T-helper 17 cell (primary cell): ENCODE measurements around the gene WDR87. TPM values are rescaled to one million over a fixed set of nuclear protein-coding genes. Genes with fewer than 3 reads are reported as not detected.
A peak's percentile ranks its signal among the peaks of the same experiment; 100 is the strongest.

Experiments
- ATAC-seq: fragments of 150-1000 bp; cut with Tn5 transposase; 2 replicates; pipeline ENCODE4 v1.10.0; 2021; ENCODE audit warnings: mild to moderate bottlenecking, moderate library complexity
- DNase-seq, 3 donors: peaks; one replicate each; pipeline versions ENCODE4 v3.0.0 to v3.0.0-alpha.2; 2020 to 2021
- H3K9me3 ChIP-seq: one replicate; pipeline ENCODE4 v1.7.0; 2013; ENCODE audit warnings: low read length, mild to moderate bottlenecking; ENCODE audit not compliant: control insufficient read depth, poor library complexity, severe bottlenecking
- H3K27ac Mint-ChIP-seq: one replicate; pipeline ENCODE4 v1.8.0; 2022; ENCODE audit warnings: mild to moderate bottlenecking, moderate library complexity, mixed read lengths
- H3K27me3 Mint-ChIP-seq: one replicate; pipeline ENCODE4 v1.8.0; 2022; ENCODE audit warnings: mixed read lengths
- H3K36me3 Mint-ChIP-seq: one replicate; pipeline ENCODE4 v1.8.0; 2022; ENCODE audit warnings: low read depth, mixed read lengths
- H3K4me1 Mint-ChIP-seq: one replicate; pipeline ENCODE4 v1.8.0; 2022; ENCODE audit warnings: mild to moderate bottlenecking, mixed read lengths
- H3K4me3 Mint-ChIP-seq: one replicate; pipeline ENCODE4 v1.8.0; 2022; ENCODE audit warnings: mild to moderate bottlenecking, moderate library complexity, mixed read lengths
- total RNA-seq, 4 donors: library from RNA in 2 of 4; stranded (reverse) in 2 of 4; gene quantifications; one replicate each; pipeline ENCODE4 v1.2.3 and lab custom pipeline; 2022 to 2026

Gene WDR87
- total RNA-seq = not detected
- total RNA-seq (lab: John Stamatoyannopoulos, UW) = 0 to 0.08 reads per million in 2 donors

- DNase-seq (peak; percentile 16 to 47 (median 38)), ATAC-seq (peak; percentile 24)
- Mint-ChIP-seq H3K27me3 (no peaks in the 10 kb centered on the region), H3K4me1 (peaks cover 22% of the 10 kb centered on the region), H3K36me3 (no peaks in the 10 kb centered on the region), H3K4me3 (peak within 1 kb of the TSS; percentile 93), H3K27ac (peak within 1 kb of the TSS; percentile 70)
- H3K9me3 ChIP-seq = no peaks in the 10 kb centered on the region
Measured at GRCh38 chr19:37905946-37906868, at the start of gene WDR87. Gene WDR87 (minus strand): TSS chr19:37906594. CDS start chr19:37898239, 8,355 bp downstream.

GRCh38 chr19:37955986-37956385, 49.6 kb upstream of the WDR87 start:
- no peak for DNase-seq
- no peak for ATAC-seq
- Mint-ChIP-seq H3K27me3 (no peaks in the 10 kb centered on the region), H3K36me3 (no peaks in the 10 kb centered on the region), H3K4me1 (no peaks in the 10 kb centered on the region), H3K27ac (no peak overlapping the region), H3K4me3 (no peak overlapping the region)
- H3K9me3 ChIP-seq = no peaks in the 10 kb centered on the region

DNA sequence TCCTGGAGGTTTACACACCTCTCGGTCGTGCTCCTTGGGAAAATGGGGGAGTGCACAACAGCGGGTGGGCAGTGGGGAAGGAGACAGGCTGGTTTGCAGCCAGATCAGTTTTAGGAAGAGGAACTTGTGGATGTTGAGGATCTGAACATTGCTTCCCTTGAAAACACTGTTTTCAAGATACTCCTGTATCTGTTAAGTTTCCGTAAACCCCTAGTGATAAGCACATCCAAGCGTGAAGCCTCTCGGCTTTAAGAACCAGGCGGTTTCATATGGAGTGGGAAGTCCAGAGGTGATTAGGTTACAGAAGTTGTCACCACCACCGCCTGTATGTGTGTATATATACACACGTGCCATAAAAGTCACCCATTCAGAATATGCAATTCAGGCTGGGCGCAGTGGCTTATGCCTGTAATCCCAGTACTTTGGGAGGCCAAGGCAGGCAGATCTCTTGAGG, 48.1 kb upstream of the WDR87 start:
- H3K36me3 Mint-ChIP-seq = no peaks in the 10 kb centered on the region
- no peaks in the 10 kb centered on the region for H3K4me1 Mint-ChIP-seq
- no peaks in the 10 kb centered on the region for H3K9me3 ChIP-seq
- no peaks in the 10 kb centered on the region for H3K27me3 Mint-ChIP-seq
- ATAC-seq = no peak
- no peak overlapping the region for H3K4me3 Mint-ChIP-seq
- no peak overlapping the region for H3K27ac Mint-ChIP-seq
- DNase-seq = no peak

DNA sequence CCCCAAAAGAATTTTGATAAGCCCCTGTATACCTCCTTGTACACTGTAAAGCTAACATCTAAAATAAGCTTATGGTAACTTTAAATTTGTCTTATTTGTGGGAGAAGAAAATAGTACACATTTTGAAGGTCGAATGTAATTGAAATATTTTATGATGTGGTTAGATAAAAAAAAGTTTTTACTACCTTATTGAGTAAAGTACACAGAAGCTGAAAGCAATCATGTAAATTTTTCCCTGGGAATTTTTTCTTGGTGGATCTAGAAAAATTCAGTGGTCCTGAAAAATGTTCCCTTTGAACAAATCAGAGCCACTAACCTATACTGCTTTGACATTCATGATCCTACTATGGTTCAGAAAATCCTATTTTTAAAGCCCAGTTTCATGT, 47.5 kb upstream of the WDR87 start:
- Mint-ChIP-seq H3K27ac (no peak overlapping the region), H3K27me3 (no peaks in the 10 kb centered on the region), H3K4me1 (no peaks in the 10 kb centered on the region), H3K36me3 (no peaks in the 10 kb centered on the region), H3K4me3 (no peak overlapping the region)
- no peaks in the 10 kb centered on the region for H3K9me3 ChIP-seq
- ATAC-seq = no peak
- no peak for DNase-seq

GRCh38 chr19:37953171-37953917, 47.0 kb upstream of the WDR87 start:
- DNase-seq (no peak), ATAC-seq (no peak)
- Mint-ChIP-seq H3K4me3 (no peak overlapping the region), H3K36me3 (no peaks in the 10 kb centered on the region), H3K27ac (no peak overlapping the region), H3K27me3 (no peaks in the 10 kb centered on the region), H3K4me1 (no peaks in the 10 kb centered on the region)
- no peaks in the 10 kb centered on the region for H3K9me3 ChIP-seq

GRCh38 chr19:37951816-37952210, 45.4 kb upstream of the WDR87 start:
- Mint-ChIP-seq H3K36me3 (no peaks in the 10 kb centered on the region), H3K4me3 (no peak overlapping the region), H3K27me3 (no peaks in the 10 kb centered on the region), H3K27ac (no peak overlapping the region), H3K4me1 (no peaks in the 10 kb centered on the region)
- no peak for DNase-seq
- no peak for ATAC-seq
- H3K9me3 ChIP-seq = no peaks in the 10 kb centered on the region

DNA sequence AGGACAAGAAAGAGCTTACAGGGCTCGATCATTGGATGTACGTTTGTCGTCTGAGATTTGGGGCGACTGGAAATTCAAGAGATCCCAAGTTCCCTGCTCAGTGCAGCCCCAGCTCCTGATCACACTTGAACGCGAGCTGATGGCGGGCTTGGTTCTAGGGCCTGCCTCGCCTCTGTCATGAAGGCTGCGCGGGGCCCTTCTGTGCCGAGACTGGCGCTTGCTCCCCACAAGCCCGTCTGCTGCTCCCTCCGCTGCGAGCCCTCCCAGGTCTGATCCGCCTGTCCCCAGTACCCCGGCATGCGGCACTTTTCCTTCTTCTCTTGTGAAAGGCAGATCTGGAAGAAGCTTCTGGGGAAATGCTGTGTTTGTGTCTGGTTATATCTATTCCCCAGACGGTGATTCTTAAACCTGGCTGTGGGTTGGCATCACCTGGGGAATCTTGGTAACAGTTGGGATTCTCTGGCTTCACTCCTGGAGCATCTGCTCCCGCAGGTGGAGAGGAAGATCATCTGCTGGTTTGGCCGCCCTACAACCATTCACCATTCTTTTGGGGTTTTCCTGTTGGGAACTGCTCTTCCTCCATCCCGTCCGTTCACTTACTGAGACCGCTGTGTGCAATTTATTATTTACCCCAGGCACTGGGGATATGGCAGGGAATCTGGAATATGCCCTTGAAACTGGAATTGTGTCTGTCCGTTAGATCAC, 44.2 kb upstream of the WDR87 start:
- ATAC-seq (no peak), DNase-seq (no peak)
- no peak overlapping the region for H3K4me3 Mint-ChIP-seq
- H3K27me3 Mint-ChIP-seq = no peaks in the 10 kb centered on the region
- H3K27ac Mint-ChIP-seq = no peak overlapping the region
- no peaks in the 10 kb centered on the region for H3K9me3 ChIP-seq
- H3K4me1 Mint-ChIP-seq = no peaks in the 10 kb centered on the region
- H3K36me3 Mint-ChIP-seq = no peaks in the 10 kb centered on the region

DNA sequence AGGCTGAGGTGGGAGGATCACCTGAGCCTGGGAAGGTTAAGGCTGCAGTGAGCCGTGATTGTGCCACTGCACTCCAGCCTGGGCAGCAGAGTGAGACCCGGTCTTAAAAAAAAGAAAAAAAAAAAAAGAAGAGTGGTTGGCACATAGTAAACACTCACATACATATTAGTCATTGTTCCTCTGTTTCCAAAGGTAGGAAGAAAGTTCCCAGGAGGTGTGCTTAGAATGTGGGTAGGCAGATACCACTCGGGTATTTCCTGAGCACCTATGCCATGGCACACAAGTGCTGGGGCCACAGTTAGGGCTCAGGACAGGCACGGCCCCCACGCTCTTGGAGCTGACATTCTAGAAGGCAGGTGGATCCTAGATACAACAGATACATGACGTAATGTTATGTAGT, 42.0 kb upstream of the WDR87 start:
- H3K4me1 Mint-ChIP-seq = no peaks in the 10 kb centered on the region
- no peak overlapping the region for H3K4me3 Mint-ChIP-seq
- peak overlapping the region; percentile 24 for H3K27ac Mint-ChIP-seq
- H3K36me3 Mint-ChIP-seq = no peaks in the 10 kb centered on the region
- no peaks in the 10 kb centered on the region for H3K27me3 Mint-ChIP-seq
- ATAC-seq = no peak
- H3K9me3 ChIP-seq = no peaks in the 10 kb centered on the region
- DNase-seq = no peak

DNA sequence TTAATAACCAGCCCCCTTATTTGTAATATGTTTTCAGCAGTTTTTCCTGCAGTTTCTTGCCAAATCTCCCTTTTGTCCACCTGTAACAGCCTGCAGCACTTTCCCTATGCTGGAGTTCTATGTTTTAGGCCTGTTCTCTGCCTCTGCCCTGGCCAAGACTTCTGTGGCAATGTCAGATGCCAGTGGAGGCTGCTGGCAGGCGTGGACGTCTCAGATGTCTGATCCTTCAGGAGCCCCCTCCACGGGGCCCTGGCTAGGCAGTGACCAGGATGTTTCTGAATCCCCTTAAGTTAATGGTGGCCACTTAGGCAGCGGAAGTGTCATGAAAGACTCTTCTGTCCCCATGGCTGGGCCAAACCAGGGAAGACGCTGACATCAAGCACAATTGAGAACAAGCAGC, 41.4 kb upstream of the WDR87 start:
- no peak for DNase-seq
- H3K27ac Mint-ChIP-seq = peak overlapping the region; percentile 24

DNA sequence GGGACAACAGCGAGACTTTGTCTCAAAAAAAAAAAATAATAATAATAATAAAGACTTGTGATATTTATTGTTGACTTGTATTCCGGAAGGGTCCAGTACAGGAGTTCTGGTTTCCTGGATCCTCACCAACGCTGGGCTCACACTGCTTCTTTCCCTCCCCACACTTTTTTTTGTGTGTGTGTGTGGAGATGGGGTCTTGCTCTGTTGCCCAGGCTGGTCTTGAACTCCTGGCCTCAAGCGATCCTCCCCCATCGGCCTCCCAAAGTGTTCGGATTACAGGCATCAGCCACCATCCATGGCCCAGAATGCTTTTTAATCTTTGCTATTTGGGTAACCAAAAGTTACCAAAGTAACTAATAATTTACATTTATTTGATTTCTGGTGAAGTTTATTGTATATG, 39.7 kb upstream of the WDR87 start:
- no peaks in the 10 kb centered on the region for H3K27me3 Mint-ChIP-seq
- H3K36me3 Mint-ChIP-seq = no peaks in the 10 kb centered on the region
- no peak overlapping the region for H3K4me3 Mint-ChIP-seq
- ATAC-seq (no peak), DNase-seq (no peak)
- H3K4me1 Mint-ChIP-seq = peaks cover 6% of the 10 kb centered on the region
- no peak overlapping the region for H3K27ac Mint-ChIP-seq
- H3K9me3 ChIP-seq = no peaks in the 10 kb centered on the region

More for the DNA sequence above, 41.4 kb upstream of the WDR87 start:
- no peaks in the 10 kb centered on the region for H3K9me3 ChIP-seq
- Mint-ChIP-seq H3K4me1 (no peaks in the 10 kb centered on the region), H3K27me3 (no peaks in the 10 kb centered on the region), H3K36me3 (no peaks in the 10 kb centered on the region), H3K4me3 (no peak overlapping the region)
- no peak for ATAC-seq

- no peak for DNase-seq
- Mint-ChIP-seq H3K27ac (no peak overlapping the region), H3K4me3 (no peak overlapping the region), H3K36me3 (no peaks in the 10 kb centered on the region), H3K4me1 (peaks cover 6% of the 10 kb centered on the region), H3K27me3 (no peaks in the 10 kb centered on the region)
- no peaks in the 10 kb centered on the region for H3K9me3 ChIP-seq
- no peak for ATAC-seq
Measured at GRCh38 chr19:37943480-37943879, 37.1 kb upstream of the WDR87 start.

- H3K4me1 Mint-ChIP-seq = peaks cover 9% of the 10 kb centered on the region
- no peaks in the 10 kb centered on the region for H3K27me3 Mint-ChIP-seq
- H3K9me3 ChIP-seq = no peaks in the 10 kb centered on the region
- no peaks in the 10 kb centered on the region for H3K36me3 Mint-ChIP-seq
- H3K27ac Mint-ChIP-seq = no peak overlapping the region
- ATAC-seq (no peak), DNase-seq (no peak)
- H3K4me3 Mint-ChIP-seq = no peak overlapping the region
Measured at GRCh38 chr19:37942516-37942902, 36.1 kb upstream of the WDR87 start.
